HG03280 (cell line): ENCODE results near the gene PTPRN2.
"Not testable (repeated sequence)": the region's sequence is repeated elsewhere in the genome, so short reads cannot be mapped to it uniquely, and the experiment has no call there.

Source experiments
- ATAC-seq: cut with Tn5 transposase; IDR thresholded peaks from one replicate; pipeline ENCODE4 v1.9.1; 2021; ENCODE audit warnings: mild to moderate bottlenecking, moderate library complexity; ENCODE audit not compliant: unreplicated experiment

The PTPRN2 gene

GRCh38 chr7:158165711-158166110 lies 421.9 kb downstream of the PTPRN2 start:
- no peak for ATAC-seq

- no peak for ATAC-seq
Observed at GRCh38 chr7:158164101-158165095, 423.2 kb downstream of the PTPRN2 start.

GRCh38 chr7:158161194-158161593 lies 426.4 kb downstream of the PTPRN2 start:
- no peak for ATAC-seq

GRCh38 chr7:158160199-158160598 lies 427.4 kb downstream of the PTPRN2 start:
- no peak for ATAC-seq

GRCh38 chr7:158157460-158157859 lies 430.2 kb downstream of the PTPRN2 start:
- no peak for ATAC-seq

- ATAC-seq: not testable (repeated sequence)
Observed at GRCh38 chr7:158151273-158151672, 436.4 kb downstream of the PTPRN2 start.

- ATAC-seq: no peak
Observed at GRCh38 chr7:158150234-158150633, 437.4 kb downstream of the PTPRN2 start.

- not testable (repeated sequence) for ATAC-seq
Observed at GRCh38 chr7:158147431-158147830, 440.2 kb downstream of the PTPRN2 start.

- ATAC-seq: no peak
Observed at GRCh38 chr7:158145370-158145769, 442.3 kb downstream of the PTPRN2 start.

GRCh38 chr7:158143196-158144120 lies 444.2 kb downstream of the PTPRN2 start:
- ATAC-seq: no peak

- ATAC-seq: no peak
Observed at GRCh38 chr7:158142657-158143056, 445.0 kb downstream of the PTPRN2 start.

GRCh38 chr7:158141806-158142518 lies 445.7 kb downstream of the PTPRN2 start:
- no peak for ATAC-seq

GRCh38 chr7:158141221-158141582 lies 446.4 kb downstream of the PTPRN2 start:
- no peak for ATAC-seq

GRCh38 chr7:158140538-158141220 lies 446.9 kb downstream of the PTPRN2 start:
- ATAC-seq: no peak

- ATAC-seq: no peak
Observed at GRCh38 chr7:158139499-158139898, 448.1 kb downstream of the PTPRN2 start.

GRCh38 chr7:158138329-158138597 lies 449.4 kb downstream of the PTPRN2 start:
- no peak for ATAC-seq

- no peak for ATAC-seq
Observed at GRCh38 chr7:158137516-158138328, 449.9 kb downstream of the PTPRN2 start.

GRCh38 chr7:158135931-158136330 lies 451.7 kb downstream of the PTPRN2 start:
- no peak for ATAC-seq

- ATAC-seq: no peak
Observed at GRCh38 chr7:158134824-158135223, 452.8 kb downstream of the PTPRN2 start.
